ENCODE measurements around the gene SETD5.

GRCh38 chr3:9390265-9390888 lies 7.0 kb upstream of the SETD5 start:
- TF ChIP-seq CTCF (IDR thresholded peaks at IDR 0.05) (no peak), POLR2A (IDR thresholded peaks at IDR 0.05) (no peak), POLR2AphosphoS5 (IDR thresholded peaks at IDR 0.05) (no peak)

Measured in breast epithelium (tissue), 3 donors.